ENCODE measurements around the gene NOS1.

DNA sequence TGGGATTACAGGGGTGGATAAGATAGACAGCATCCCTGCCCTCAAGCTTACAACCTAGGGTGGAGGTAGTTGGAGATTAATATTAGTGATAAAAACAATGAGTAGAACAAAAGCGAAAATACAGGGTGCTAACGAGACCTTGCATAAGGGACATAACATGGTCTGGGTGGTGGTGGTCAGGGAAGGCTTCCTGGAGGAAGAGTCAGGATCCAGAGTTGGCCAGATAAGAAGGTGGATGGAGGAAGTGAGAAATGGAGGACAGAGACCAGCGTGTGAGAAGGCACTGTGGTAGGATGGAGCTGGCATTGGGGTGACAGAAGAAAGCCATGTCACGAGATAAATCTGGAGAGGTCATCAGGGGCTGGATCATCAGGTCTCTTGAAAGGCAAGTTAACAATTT, 19.2 kb downstream of the NOS1 start:
- TF ChIP-seq, protein P1, sequence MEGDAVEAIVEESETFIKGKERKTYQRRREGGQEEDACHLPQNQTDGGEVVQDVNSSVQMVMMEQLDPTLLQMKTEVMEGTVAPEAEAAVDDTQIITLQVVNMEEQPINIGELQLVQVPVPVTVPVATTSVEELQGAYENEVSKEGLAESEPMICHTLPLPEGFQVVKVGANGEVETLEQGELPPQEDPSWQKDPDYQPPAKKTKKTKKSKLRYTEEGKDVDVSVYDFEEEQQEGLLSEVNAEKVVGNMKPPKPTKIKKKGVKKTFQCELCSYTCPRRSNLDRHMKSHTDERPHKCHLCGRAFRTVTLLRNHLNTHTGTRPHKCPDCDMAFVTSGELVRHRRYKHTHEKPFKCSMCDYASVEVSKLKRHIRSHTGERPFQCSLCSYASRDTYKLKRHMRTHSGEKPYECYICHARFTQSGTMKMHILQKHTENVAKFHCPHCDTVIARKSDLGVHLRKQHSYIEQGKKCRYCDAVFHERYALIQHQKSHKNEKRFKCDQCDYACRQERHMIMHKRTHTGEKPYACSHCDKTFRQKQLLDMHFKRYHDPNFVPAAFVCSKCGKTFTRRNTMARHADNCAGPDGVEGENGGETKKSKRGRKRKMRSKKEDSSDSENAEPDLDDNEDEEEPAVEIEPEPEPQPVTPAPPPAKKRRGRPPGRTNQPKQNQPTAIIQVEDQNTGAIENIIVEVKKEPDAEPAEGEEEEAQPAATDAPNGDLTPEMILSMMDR (IDR thresholded peaks at IDR 0.05 in 8 of 11, conservative IDR thresholded peaks at IDR 0.05 in 3 of 11), result no peak
- TF ChIP-seq POLR2AphosphoS5 (IDR thresholded peaks at IDR 0.05), result no peak
